ENCODE data around the gene MRPL36.

DNA sequence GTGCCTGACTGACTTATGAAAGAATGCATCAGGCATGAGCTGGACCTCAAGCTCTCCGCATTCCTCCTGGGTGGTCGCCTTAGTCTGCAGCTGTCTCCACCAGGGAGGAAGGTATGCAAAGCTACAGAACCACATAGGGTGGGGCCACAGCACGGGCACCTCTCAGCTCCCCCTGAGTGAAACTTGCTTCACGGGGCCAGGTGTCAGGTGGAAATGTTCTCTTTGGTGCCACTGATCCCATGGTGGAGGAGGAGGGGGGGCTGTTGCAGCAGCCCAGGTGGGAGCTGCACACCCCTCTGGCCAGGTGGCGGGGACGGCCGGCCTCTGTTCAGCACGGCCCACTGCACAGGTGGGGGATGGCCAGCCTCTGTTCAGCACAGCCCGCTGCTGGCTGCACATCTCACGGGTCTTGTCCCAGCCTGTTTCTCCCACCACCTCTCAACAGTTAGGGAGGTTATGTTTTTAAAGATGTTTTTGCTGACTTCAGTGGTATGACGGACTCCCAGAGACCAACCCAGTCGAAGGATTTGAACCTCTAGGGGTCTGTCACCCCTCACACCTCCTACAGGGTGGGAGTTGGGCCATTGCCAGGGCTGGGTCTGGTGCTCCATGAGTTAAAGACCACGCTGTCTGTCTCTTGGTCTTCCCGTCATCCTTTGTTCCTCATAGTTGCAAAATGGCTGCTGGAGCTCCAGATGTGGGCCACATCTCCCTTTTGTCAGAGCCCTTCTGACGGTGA is 34.3 kb downstream of the MRPL36 start:
- TF ChIP-seq, protein P1, sequence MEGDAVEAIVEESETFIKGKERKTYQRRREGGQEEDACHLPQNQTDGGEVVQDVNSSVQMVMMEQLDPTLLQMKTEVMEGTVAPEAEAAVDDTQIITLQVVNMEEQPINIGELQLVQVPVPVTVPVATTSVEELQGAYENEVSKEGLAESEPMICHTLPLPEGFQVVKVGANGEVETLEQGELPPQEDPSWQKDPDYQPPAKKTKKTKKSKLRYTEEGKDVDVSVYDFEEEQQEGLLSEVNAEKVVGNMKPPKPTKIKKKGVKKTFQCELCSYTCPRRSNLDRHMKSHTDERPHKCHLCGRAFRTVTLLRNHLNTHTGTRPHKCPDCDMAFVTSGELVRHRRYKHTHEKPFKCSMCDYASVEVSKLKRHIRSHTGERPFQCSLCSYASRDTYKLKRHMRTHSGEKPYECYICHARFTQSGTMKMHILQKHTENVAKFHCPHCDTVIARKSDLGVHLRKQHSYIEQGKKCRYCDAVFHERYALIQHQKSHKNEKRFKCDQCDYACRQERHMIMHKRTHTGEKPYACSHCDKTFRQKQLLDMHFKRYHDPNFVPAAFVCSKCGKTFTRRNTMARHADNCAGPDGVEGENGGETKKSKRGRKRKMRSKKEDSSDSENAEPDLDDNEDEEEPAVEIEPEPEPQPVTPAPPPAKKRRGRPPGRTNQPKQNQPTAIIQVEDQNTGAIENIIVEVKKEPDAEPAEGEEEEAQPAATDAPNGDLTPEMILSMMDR (conservative IDR thresholded peaks at IDR 0.05 in 1 of 2, IDR thresholded peaks at IDR 0.05 in 1 of 2; ENCODE audit: extremely low read depth in 1 of 2, insufficient read depth in 1 of 2, low read depth in 1 of 2, low read length in 2 of 2): no peak
- no peak for TF ChIP-seq EZH2 (IDR thresholded peaks at IDR 0.05; ENCODE audit: borderline replicate concordance, low read length)
